SH-SY5Y (cell line): Measurements from ENCODE around the gene CENPN.

Source experiments
- GATA2 ChIP-seq: IDR thresholded peaks from 2 replicates; pipeline ENCODE4 v1.6.1; 2011; ENCODE audit warnings: mild to moderate bottlenecking, low read depth, low read length
- GATA3 ChIP-seq: IDR thresholded peaks from 2 replicates; pipeline ENCODE4 v1.6.1; 2011; ENCODE audit warnings: low read depth, mild to moderate bottlenecking, low read length, moderate library complexity

DNA sequence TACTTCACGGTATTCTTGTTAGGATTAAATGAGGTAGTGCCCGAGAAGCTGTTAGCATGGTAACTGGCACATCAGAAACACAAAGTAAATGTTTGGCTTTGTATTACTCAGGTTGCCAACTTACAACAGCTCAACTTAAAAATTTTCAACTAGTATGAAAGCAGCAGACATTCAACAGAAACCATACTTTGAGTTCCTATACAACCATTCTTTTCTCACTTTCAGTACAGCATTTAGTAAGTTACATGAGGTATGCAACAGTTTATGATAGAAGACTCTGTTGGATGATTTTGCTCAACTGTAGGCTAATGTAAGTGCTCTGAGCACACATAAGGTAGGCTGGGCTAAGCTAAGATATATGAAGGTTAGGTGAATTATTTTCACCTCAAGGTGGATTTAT is 7.7 kb downstream of the CENPN start:
- TF ChIP-seq GATA2 = no peak
- no peak for TF ChIP-seq GATA3
